GM12878 (cell line): Measurements from ENCODE around the gene OSBP. TPM values are rescaled to one million over a fixed set of nuclear protein-coding genes. Genes with fewer than 3 reads are reported as not detected.

Experiments
- BHLHE40 ChIP-seq, 2 experiments: fragments of 450-650 bp in 1 of 2; IDR thresholded peaks; 2 replicates each; pipeline ENCODE4 v1.6.1; 2011 to 2017; ENCODE audit warnings: low read depth in 2 of 2, borderline replicate concordance in 1 of 2, improper control_type of control experiment in 1 of 2, low read length in 1 of 2, mild to moderate bottlenecking in 1 of 2
- CHD1 ChIP-seq: IDR thresholded peaks from 2 replicates; pipeline ENCODE4 v1.6.1; 2012; ENCODE audit warnings: low read depth, low read length, improper control_type of control experiment
- EED ChIP-seq: sonication (generic); IDR thresholded peaks from 2 replicates; pipeline ENCODE4 v1.6.1; 2016; ENCODE audit warnings: antibody characterized with exemption, low read depth
- HDAC6 ChIP-seq: fragments of 200-600 bp; sonication (generic); IDR thresholded peaks from one replicate; pipeline ENCODE4 v1.8.0; 2017; ENCODE audit warnings: antibody characterized with exemption; ENCODE audit not compliant: unreplicated experiment
- PAX8 ChIP-seq: fragments of 450-650 bp; IDR thresholded peaks from 2 replicates; pipeline ENCODE4 v1.6.1; 2017; ENCODE audit warnings: mild to moderate bottlenecking, moderate library complexity
- PKNOX1 ChIP-seq: fragments of 450-650 bp; IDR thresholded peaks from 2 replicates; pipeline ENCODE4 v1.6.1; 2016; ENCODE audit warnings: mild to moderate bottlenecking
- RAD51 ChIP-seq: fragments of 450-650 bp; IDR thresholded peaks from 2 replicates; pipeline ENCODE4 v1.6.1; 2016; ENCODE audit warnings: moderate library complexity, mild to moderate bottlenecking, inconsistent platforms
- RBBP5 ChIP-seq: fragments of 200-600 bp; sonication (generic); conservative IDR thresholded peaks from 2 replicates; pipeline ENCODE4 v1.6.1; 2016
- TCF7 ChIP-seq: IDR thresholded peaks from 2 replicates; pipeline ENCODE4 v1.6.1; 2014; ENCODE audit warnings: antibody characterized with exemption, borderline replicate concordance
- WRNIP1 ChIP-seq: IDR thresholded peaks from 2 replicates; pipeline ENCODE4 v1.6.1; 2011; ENCODE audit warnings: low read depth, low read length, improper control_type of control experiment, borderline replicate concordance
- ZBTB33 ChIP-seq: fragments of 450-650 bp; IDR thresholded peaks from 2 replicates; pipeline ENCODE4 v1.6.1; 2017; ENCODE audit warnings: mild to moderate bottlenecking
- ZNF217 ChIP-seq: fragments of 450-650 bp; IDR thresholded peaks from 2 replicates; pipeline ENCODE4 v1.6.1; 2017; ENCODE audit warnings: antibody characterized with exemption, mild to moderate bottlenecking
- ZNF384 ChIP-seq: IDR thresholded peaks from 2 replicates; pipeline ENCODE4 v1.6.1; 2012; ENCODE audit warnings: low read depth, mild to moderate bottlenecking, low read length, improper control_type of control experiment, borderline replicate concordance
- polyA plus RNA-seq, 11 experiments: library from polyadenylated mRNA; depleted of rRNA in 4 of 11; unstranded in 6 of 11; stranded (reverse) in 5 of 11; fragments of >200 nt; fragmentation: Nextera tagmentation in 4 of 11; fragmentation: Illumina TruSeq in 1 of 11; extraction: Ambion mirVana in 4 of 11; extraction: Trizol in 1 of 11; gene quantifications; 1 replicate in 1 of 11; 2 replicates in 10 of 11; pipeline versions ENCODE4 v1.2.1 to v1.2.3, GENCODE V29; 2011 to 2016; ENCODE audit warnings: inconsistent platforms in 2 of 11, missing spikeins in 2 of 11, low read depth in 1 of 11
- total RNA-seq, 4 experiments: library from RNA; depleted of rRNA in 3 of 4; stranded (reverse); fragments of >200 nt in 3 of 4; fragmentation: Illumina TruSeq in 1 of 4; extraction: Trizol in 1 of 4; gene quantifications; 2 replicates each; pipeline versions ENCODE4 v1.2.1 to v1.2.3, GENCODE V29; 2013 to 2021

Gene OSBP
- total and polyA plus RNA-seq, 10 of the 15 experiments (the other 5 are each of a cell fraction or from before 2014, with no cell fraction given), result 5.9 to 41.2 (median 21.7) TPM

GRCh38 chr11:59556115-59556916 is 59.3 kb downstream of the OSBP start (continued):
- no peak for TF ChIP-seq WRNIP1
- no peak for TF ChIP-seq RBBP5
- TF ChIP-seq PAX8, result no peak
- no peak for TF ChIP-seq PKNOX1
- peak; percentile 95 for TF ChIP-seq ZNF217
- TF ChIP-seq RAD51, result peak; percentile 92
- TF ChIP-seq ZNF384, result no peak
- no peak for TF ChIP-seq ZBTB33
- peak; percentile 11 to 16; a peak in 1 of 4 replicates for TF ChIP-seq BHLHE40 (IDR thresholded peaks at IDR 0.05; ENCODE audit: borderline replicate concordance in 1 of 2, low read depth in 2 of 2, low read length in 1 of 2)
- 0 out of 2 replicates have a peak, but pooled peaks have one; percentile 8 for TF ChIP-seq EED
- no peak for TF ChIP-seq CHD1
- no peak for TF ChIP-seq HDAC6
- no peak for TF ChIP-seq TCF7
